ENCODE data around the gene IKZF1.

IKZF1 gene

DNA sequence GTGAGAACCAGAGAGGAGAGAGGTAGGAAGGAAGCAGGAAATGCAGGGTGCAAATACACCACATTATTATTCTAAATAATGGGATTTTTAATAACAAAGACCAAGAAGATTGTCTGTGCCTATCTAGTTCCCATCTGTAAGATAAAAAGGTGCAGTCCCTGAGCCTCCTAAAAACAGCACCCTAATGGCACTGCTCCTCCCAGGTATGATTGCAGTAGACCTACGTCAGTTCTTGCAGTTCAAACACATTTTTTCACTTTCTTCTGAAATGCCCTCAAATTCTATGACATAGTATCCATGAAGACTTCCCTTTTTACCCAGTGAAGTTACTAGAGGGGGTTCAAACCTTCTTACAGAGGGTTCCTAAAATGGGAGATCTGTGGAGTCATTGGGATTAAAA is 75.0 kb downstream of the IKZF1 start:
- no peak for DNase-seq

DNA sequence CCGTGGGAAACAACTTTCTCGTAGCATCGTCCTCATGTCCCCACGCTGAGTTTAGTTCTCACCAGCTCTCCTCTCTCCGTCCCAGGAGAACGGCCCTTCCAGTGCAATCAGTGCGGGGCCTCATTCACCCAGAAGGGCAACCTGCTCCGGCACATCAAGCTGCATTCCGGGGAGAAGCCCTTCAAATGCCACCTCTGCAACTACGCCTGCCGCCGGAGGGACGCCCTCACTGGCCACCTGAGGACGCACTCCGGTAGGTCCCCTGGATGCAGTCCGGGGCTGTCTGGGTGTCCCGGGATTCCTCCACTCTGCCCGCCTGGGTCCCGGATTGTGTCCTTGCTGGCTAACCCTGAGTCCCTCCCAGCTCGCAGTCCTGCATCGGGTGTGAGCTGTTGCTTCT is 77.9 kb downstream of the IKZF1 start:
- DNase-seq: no peak

DNA sequence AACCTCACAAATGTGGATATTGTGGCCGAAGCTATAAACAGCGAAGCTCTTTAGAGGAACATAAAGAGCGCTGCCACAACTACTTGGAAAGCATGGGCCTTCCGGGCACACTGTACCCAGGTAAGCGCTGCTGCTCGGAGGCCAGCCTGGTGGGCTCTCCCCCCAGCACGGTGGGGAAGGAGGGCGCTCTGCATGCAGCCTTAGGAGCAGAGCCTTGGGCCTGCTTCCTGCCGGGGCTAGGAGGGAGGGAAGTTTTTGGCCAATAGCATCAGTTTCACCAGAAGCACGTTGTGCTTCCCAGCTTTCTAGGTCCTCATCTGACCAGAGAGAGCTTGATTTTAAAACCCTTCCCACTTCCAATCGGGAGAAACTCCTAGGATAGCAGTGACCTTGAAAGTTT is 82.8 kb downstream of the IKZF1 start:
- DNase-seq: no peak

DNA sequence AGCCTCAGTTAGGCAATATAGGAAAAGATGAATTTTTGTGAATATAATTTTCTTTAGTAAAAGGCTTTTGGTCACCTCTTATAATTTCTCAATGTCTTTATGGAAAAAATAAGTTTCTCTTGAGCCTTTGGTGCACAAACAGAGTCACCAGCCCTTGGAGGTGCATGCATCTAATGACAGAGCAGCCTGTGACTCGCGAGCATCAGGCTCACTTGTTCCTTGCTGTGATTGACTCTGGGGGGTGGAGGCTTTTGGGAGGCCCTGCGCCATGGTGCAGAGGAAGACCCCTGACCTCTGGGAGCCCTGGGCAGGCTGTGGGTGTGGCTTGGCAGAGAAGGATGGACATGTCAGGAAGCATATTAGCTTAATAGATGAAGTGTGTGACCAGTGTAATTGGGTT is 85.4 kb downstream of the IKZF1 start:
- DNase-seq: no peak

DNA sequence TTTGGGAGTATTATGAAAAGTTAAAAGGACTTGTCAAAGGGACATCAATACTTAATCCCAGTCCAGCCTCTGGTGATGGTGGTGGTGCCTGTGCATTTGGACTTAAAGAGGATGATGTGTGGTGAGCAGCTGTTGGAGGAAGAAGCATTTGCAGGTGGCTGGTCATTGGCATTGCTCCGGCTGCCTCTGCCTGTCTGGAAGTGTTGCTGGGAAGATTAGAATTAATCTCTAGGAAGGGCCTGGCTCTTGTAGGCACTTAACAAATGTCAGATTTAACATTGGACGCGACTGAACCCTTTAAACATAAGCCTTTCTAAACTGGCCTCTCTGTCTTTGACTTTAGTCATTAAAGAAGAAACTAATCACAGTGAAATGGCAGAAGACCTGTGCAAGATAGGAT is 86.9 kb downstream of the IKZF1 start:
- DNase-seq: no peak

DNA sequence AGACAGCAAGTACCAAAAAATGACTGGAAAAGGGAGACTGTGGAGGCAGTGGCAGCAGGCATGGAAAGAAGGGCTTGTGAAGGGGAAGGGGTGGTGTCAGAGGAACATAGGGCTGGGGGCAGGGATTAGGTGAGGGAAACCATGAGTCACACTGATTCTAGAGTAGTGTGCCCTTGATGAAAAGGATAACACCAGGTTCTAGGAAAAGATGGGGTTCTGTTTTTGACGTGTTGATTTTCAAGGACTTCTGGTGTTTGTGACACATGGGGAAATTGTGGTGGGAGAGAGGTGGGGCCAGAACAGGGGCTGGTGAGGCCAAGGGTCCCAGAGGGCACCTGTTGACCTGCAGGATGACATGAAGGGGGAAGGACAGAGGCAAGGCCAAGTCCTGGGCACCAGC is 88.6 kb downstream of the IKZF1 start:
- peak; percentile 44 for DNase-seq

DNA sequence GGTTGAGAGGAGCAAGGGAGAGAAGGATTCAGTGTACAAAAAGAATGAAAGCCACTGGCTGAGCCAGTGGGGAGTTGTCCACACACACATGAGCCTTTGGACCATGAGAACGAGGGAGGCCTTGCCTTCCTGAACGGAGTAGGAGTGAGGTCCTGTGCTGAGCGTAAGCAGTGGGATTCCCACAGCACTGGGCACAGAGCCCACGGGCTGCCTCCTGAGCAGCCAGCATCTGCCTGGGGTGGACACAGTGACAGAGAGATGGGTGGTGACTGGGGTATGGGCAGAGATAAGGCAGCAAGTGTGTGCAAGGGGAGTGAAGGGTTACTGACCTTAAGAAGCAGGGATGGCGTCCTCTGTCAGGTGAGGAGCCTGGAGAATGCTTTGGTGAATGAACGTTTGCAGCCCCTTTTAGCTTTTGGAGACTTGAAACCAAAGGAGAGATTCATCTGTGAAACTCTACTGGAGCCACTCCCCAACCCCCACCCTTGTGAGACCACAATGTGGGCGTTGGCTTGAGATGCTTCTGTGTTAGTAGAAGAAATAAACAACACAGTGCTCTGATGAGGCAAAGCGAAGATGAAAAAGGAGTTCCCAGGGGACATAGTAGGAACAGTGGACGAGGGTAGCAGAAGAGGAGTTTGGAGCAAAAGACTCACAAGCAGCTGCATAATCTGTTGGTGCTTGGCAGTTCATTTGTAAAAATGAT is 89.2 kb downstream of the IKZF1 start:
- peak; percentile 81 for DNase-seq

DNA sequence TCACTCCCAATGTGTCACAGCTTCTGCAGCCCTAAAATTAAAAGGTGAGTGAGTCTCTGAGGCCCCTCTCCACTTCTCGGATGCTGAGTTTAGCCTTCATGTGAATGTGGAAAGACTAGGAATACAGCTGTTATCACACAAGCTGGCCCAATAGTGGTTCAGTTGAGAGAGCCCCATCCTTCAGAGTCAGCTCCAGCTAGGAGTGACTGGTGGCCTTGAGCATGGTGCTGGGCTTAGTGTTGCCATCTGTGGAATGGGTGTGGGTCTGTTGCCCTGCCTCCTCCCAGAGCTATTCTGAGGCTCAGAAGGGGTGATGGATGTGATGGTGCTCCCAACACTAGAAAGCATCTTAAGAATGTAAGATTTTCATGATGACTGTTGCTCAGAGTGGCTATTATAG is 89.8 kb downstream of the IKZF1 start:
- DNase-seq: no peak

DNA sequence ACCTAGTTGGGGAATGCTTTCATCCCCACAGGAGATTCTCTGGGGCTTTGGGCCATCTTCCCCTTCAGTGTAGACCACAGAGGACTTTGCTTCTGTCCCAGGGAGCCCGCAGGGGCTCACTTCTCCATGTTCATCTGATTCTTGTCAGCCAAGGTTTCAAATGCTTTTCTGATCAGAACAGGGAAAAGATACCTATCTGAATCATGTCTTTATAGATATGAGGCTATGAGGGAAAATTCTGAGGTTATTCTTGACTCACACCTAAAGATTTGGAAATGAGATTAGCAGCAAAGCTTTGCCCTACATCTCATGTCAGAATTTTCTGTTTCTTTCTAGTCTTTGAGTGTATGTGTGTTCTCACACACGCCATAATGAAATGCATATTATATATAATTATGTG is 92.3 kb downstream of the IKZF1 start:
- DNase-seq: no peak

DNA sequence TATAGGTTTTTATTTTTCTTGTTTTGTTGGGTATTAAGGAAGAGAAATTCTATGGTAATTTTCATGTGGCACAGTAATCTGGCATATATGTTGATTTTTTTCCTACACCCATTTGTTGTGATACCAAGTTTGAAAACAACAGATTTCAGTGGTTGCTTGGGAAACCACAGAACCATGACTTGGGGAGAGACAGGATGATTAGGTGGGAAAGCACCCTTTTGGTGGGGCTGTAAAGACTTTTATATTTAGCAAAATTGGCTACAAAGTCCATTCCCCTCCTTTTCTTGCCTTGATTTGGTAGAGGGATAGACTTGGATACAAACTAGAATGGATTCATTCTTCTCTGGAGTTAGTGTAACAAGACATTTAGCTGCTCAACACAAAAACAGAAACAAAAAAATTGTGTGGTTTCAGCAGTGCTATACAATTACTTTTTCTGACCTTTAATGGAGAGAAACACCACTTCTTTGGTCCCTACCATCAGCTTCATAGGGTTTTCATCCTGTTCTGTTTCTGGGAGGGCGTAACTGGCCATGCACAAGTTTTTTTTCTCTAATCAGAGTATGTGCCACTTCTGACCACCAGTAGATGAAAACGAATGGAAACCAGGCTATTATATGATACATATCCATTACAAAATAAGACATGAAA is 92.9 kb downstream of the IKZF1 start:
- no peak for DNase-seq

DNA sequence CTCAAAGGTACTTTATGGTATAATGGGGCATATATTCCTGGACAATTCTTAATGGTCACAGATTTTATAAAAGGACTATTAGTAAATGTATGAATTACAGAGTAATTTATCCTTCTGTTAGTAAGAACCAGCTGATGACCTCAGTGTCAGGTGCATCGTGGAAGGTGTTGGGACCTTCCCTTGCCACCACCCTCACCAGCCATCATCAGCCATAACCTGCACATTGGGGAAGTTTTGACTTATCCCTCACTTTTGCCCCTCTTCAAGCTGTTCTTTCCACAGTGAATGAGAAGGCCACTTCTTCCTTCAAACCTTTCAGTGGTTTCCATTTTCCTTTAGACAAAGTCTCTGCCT is 93.4 kb downstream of the IKZF1 start:
- no peak for DNase-seq

DNA sequence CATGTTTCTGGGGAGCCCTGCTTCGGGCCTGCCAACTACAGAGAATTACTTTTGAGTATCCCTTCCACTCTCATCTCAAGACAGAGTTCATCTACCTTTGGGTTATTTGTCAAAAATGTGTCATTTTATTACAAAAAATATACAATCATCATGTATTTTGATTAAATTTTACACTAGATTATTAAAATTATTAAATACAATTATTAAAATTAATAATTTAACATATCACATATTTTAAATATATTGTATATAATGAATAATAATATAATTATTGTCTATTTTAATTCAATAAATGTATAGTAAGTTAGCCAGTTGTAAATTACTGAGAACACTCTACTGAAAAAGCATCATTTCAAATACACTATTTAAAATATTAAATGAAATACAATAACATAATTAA is 94.7 kb downstream of the IKZF1 start:
- DNase-seq: no peak

DNA sequence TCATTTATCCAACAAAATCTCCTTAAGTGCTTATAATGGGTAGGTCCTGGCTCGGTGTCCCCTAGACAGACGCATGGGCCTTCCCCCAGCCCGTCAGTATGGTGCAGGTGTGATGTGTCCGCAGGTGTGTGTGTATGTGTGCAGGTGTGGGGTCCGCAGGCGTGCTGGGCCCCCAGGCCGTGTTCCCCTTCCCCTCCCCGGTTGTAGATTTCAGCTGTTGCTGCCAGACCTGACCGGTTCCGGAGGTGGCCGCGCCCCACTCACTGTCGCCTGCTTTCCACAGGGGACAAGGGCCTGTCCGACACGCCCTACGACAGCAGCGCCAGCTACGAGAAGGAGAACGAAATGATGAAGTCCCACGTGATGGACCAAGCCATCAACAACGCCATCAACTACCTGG is 95.1 kb downstream of the IKZF1 start:
- DNase-seq: no peak

DNA sequence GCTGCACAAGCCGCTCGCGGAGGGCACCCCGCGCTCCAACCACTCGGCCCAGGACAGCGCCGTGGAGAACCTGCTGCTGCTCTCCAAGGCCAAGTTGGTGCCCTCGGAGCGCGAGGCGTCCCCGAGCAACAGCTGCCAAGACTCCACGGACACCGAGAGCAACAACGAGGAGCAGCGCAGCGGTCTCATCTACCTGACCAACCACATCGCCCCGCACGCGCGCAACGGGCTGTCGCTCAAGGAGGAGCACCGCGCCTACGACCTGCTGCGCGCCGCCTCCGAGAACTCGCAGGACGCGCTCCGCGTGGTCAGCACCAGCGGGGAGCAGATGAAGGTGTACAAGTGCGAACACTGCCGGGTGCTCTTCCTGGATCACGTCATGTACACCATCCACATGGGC is 95.6 kb downstream of the IKZF1 start:
- no peak for DNase-seq

DNA sequence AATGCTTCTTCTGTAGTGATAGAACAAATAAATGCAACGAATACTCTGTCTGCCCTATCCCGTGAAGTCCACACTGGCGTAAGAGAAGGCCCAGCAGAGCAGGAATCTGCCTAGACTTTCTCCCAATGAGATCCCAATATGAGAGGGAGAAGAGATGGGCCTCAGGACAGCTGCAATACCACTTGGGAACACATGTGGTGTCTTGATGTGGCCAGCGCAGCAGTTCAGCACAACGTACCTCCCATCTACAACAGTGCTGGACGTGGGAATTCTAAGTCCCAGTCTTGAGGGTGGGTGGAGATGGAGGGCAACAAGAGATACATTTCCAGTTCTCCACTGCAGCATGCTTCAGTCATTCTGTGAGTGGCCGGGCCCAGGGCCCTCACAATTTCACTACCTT is 99.9 kb downstream of the IKZF1 start:
- DNase-seq: no peak

DNA sequence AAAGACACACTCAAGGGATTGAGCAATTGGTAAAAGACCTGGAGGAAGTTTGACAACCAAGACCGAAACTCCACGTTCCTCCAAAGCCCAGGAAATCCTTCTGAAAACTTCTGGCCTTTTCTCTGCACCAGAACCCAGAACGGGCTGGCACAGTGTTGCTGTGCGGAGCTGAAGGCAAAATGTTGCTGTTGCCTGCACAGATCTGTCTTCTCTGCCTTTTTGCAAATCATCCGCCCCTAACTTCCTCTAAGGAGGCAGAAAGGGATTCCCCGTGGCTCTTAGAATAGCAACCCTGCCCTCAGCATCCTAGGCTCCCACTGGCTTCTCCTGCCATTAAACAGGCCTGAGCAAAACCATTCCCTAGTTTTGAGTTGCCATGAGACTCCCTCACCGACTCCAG is 100.7 kb downstream of the IKZF1 start:
- no peak for DNase-seq

DNA sequence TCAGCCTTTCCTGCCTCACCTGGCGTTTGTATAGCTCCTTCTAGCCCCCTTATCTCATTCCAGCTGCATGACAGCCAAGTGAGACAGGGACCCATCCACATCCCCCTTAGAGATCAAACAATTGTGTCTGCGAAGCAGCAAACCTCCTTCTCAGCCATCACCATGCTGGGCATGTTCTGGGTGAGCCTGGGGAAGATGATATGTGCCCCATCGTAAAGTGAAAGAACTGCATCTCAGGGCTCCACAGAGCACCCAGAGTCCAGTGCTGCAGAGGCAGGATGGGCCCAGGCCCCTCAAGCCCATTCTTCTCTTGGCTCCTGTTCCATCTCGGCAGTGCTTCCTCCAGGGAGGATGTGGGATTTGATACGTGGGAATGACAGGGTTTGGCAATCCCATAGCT is 102.4 kb downstream of the IKZF1 start:
- DNase-seq: no peak

DNA sequence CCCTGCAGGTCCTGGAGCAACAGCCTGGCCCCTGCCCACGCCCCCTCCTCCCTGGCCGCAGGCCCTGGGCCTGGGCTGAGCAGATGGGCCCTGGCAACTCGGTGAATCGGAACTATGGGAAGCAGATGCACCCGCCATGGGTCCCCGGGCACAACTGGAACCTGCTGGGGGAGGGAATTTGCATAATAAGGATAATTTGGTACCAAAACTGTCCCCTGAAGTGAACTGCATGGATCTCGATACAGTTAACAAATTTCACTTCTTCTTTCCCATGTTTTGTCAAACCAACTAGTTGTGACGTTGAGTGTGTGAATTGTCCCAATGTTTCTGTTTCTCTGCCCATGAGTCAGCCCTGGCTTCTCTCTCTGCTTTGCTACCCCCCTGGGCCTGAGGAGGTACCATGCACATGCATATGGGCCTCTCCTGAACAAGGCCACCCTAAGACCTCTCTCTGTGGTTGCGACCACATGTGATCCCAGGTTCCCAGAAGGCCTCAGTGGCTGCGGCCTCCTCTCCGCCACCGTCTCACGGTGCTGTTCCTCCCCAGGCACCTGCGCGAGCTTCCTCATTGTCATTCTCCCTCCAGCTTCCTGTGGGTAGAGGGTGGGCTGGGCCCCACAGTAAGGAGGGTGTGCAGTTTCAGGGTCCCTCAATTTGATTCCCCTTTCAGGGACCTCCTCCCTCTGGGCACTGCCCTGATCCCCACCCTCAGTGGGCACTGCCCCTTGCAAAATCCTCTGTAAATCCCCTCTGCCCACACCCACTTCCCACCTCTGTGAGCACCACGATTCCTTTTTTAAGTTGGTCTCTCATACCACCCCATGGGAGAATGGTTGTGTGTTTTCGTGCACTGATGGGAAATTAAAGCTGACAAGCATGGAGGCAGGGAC is 105.6 kb downstream of the IKZF1 start:
- peak; percentile 21 for DNase-seq

DNA sequence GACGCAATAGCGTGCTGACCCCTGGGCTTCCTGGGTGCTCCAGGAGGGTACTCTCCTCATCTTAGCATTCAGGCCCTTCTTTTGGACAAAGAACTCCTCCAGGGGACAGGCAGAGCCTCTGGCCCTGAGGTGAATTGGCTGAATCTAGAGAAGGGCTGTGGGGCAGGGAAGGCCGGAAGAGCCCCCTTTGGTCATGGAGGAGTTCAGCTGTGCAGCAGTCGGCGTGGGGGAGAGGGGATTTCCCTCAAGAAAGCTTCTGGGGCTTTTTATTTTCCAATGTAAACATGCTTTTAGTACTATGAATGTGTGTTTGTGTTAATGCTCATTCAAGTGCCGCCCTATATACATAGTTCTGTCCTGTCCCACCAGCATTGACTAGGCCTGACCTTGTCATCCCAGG is 106.8 kb downstream of the IKZF1 start:
- DNase-seq: no peak

DNA sequence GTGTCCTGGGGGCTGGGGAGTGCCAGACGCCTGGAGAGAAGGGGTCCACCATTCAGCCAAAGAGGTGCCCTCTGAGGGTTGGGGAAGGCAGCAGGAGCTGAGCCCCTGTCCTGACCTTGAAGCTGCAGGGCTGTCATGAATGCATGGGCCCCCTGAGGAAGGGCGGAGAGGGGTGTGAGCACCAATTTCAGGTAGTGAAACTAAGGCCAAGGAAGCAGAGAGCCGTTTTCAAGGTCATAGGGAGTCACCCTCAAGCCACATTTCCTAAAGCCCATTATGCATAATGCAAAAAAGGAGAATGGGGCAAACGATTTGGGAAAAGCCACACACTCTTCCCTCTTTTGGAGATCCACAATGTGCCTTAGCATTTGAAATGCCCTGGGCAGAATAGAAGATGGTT is 108.5 kb downstream of the IKZF1 start:
- DNase-seq: no peak

DNA sequence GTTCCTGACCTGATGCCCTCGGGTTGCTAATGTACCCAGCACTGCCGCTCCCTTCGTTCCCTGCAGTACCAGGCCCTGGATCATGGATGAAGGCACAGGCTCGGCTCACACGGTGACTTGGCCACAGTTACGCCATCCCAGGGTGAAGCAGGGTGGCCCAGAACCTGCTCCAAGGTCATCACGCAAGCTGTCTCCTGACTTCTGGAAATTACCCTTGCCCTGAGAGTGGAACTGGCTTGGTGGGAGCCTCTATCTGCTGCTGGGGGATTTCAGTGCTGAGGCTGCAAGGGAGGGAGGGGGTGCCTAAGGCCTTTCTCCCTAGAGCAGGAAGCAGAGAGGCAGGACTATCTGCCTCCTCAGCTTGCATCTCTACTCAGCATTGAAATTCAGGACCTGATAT is 109.0 kb downstream of the IKZF1 start:
- no peak for DNase-seq

DNA sequence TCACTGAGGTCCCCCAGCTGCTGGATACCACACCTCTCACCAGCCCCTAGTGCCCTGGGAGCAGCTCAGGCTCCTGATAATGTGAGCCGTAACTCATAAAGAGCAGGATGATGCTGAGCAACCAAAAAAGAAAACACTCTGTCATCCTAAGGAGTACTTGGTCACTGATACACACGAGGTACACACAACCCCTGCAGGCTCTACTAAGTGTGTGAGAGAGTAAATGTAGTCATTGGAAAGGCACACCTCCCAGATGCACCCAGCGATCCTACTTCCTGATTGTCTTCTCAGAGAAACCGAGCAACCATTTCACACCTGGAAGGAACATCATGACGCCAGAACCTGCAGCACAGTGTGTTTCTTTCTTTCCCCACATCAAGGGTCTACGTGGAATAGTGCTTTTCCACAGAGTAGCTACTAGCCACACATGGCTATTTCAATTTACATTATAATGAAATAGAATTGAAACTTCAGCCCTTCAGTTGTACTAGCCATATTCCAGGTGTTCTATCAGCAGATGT is 111.4 kb downstream of the IKZF1 start:
- no peak for DNase-seq

DNA sequence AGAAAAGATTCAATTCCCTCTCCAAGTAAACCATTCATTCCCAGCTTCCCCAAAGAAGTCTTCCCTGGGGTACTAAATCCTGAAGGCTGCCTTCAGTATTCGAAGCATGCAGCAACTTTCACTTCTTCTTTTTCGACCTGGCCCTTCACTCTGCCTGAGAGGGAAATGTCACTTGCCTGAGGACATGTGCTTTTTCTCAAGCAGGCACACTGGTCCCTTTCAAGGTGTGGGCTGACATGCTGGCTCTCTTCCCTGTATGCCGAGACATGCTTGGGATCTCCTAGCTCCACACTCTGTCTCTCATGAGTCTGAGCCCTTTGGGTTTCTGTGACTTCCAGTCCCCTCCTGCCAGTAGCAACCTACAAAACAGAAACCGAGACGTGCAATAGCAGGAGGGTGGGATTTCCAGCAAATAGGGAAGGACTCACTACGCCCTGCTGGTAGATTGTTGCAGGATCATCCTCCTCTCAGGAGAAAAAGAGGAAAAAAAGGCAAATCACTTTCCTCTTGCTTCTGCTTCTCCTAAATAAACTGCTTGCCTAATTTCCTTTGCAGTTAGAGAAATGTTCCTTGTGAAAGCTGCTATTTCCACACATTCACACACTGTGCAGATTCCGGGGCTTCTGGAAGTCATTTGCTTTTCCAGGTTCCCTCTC is 112.1 kb downstream of the IKZF1 start:
- DNase-seq: peak; percentile 39
